Keratinocyte (primary cell): Measurements from ENCODE around the gene SMAD3. TPM values are rescaled to one million over a fixed set of nuclear protein-coding genes. Genes with fewer than 3 reads are reported as not detected.

Source experiments
- DNase-seq: peaks from one replicate; pipeline ENCODE4 v3.0.0-alpha.2; 2011; ENCODE audit warnings: low read depth, missing footprints, low spot score
- FAIRE-seq: peaks from 2 replicates; lab custom pipeline; 2011; peaks lifted over from hg19 to GRCh38; lab: Jason Lieb, UNC
- H2AFZ ChIP-seq: 2 replicates; pipeline ENCODE4 v1.6.0; 2012; ENCODE audit warnings: low read length, control low read depth, inconsistent platforms; ENCODE audit not compliant: control insufficient read depth
- H3K27ac ChIP-seq: 2 replicates; pipeline ENCODE4 v1.5.1; 2011; ENCODE audit warnings: low read length; ENCODE audit not compliant: control insufficient read depth, insufficient read depth
- H3K27me3 ChIP-seq: 3 replicates; pipeline ENCODE4 v1.6.0; 2011; ENCODE audit warnings: low read length; ENCODE audit not compliant: control insufficient read depth, insufficient read depth; ENCODE audit errors: extremely low read depth
- H3K36me3 ChIP-seq, 2 experiments: 2 replicates in 1 of 2; 3 replicates in 1 of 2; pipeline ENCODE4 v1.5.1; 2011; ENCODE audit warnings: low read length in 2 of 2, mild to moderate bottlenecking in 1 of 2; ENCODE audit not compliant: control insufficient read depth in 2 of 2, insufficient read depth in 2 of 2; ENCODE audit errors: extremely low read depth in 1 of 2
- H3K4me1 ChIP-seq: 3 replicates; pipeline ENCODE4 v1.5.1; 2011; ENCODE audit warnings: low read length; ENCODE audit not compliant: control insufficient read depth, insufficient read depth; ENCODE audit errors: extremely low read depth
- H3K4me2 ChIP-seq: 3 replicates; pipeline ENCODE4 v1.6.0; 2011; ENCODE audit warnings: low read depth, low read length; ENCODE audit not compliant: control insufficient read depth, insufficient read depth; ENCODE audit errors: extremely low read depth
- H3K4me3 ChIP-seq, 3 experiments: fragments of 200-600 bp in 1 of 3; sonication (generic) in 1 of 3; 2 replicates in 2 of 3; 3 replicates in 1 of 3; pipeline ENCODE4 v1.5.1; 2011 to 2016; ENCODE audit warnings: low read length in 3 of 3, mild to moderate bottlenecking in 3 of 3, control low read depth in 2 of 3, inconsistent platforms in 1 of 3, low read depth in 1 of 3, mixed read lengths in 1 of 3, mixed run types in 1 of 3, moderate library complexity in 1 of 3; ENCODE audit not compliant: control insufficient read depth in 2 of 3, insufficient read depth in 2 of 3; ENCODE audit errors: extremely low read depth in 1 of 3
- H3K79me2 ChIP-seq: 2 replicates; pipeline ENCODE4 v1.6.0; 2012; ENCODE audit warnings: low read length; ENCODE audit not compliant: control insufficient read depth, insufficient read depth
- H3K9ac ChIP-seq: 3 replicates; pipeline ENCODE4 v1.6.0; 2011; ENCODE audit warnings: low read length; ENCODE audit not compliant: control insufficient read depth, insufficient read depth; ENCODE audit errors: extremely low read depth
- H3K9me1 ChIP-seq: 3 replicates; pipeline ENCODE4 v1.6.0; 2011; ENCODE audit warnings: low read length; ENCODE audit not compliant: control insufficient read depth, insufficient read depth; ENCODE audit errors: extremely low read depth
- H3K9me3 ChIP-seq: 2 replicates; pipeline ENCODE4 v1.5.1; 2012; ENCODE audit warnings: low read depth, low read length; ENCODE audit not compliant: control insufficient read depth
- H4K20me1 ChIP-seq: 3 replicates; pipeline ENCODE4 v1.6.0; 2011; ENCODE audit warnings: low read length; ENCODE audit not compliant: control insufficient read depth, insufficient read depth; ENCODE audit errors: extremely low read depth
- CTCF ChIP-seq, 3 experiments: IDR thresholded peaks in 1 of 3; conservative IDR thresholded peaks in 1 of 3; optimal IDR thresholded peaks in 1 of 3; 2 replicates in 2 of 3; 3 replicates in 1 of 3; pipeline versions ENCODE3 to v1.5.1; 2011; ENCODE audit warnings: low read length in 3 of 3, mild to moderate bottlenecking in 3 of 3, moderate library complexity in 2 of 3, control low read depth in 1 of 3, inconsistent platforms in 1 of 3; ENCODE audit not compliant: insufficient read depth in 2 of 3; ENCODE audit errors: extremely low read depth in 1 of 3
- EZH2 ChIP-seq: IDR thresholded peaks from one replicate; pipeline ENCODE4 v1.6.1; 2012; ENCODE audit warnings: inconsistent platforms, mild to moderate bottlenecking, low read length, moderate library complexity
- dilution Hi-C: fragments of 300-500 bp; cut with MboI; formaldehyde crosslinking; loops from one replicate; pipeline ENCODE4 v1.7.0; 2020; ENCODE audit warnings: low sequenced_read_pairs; ENCODE audit not compliant: extremely low pct_ligation_motif_present
- polyA plus RNA-seq, 5 experiments: library from polyadenylated mRNA; depleted of rRNA in 3 of 5; stranded (reverse) in 3 of 5; stranded (forward) in 1 of 5; unstranded in 1 of 5; fragments of >200 nt; gene quantifications; 1 replicate in 1 of 5; 2 replicates in 3 of 5; 3 replicates in 1 of 5; pipeline versions ENCODE4 v1.2.1 to v1.2.3, GENCODE V29; 2011 to 2012; ENCODE audit warnings: missing spikeins in 2 of 5, low read depth in 1 of 5, low replicate concordance in 1 of 5

SMAD3 gene
- polyA plus RNA-seq, 1 donor (not counting 4 experiments of a cell fraction or from before 2014, with no cell fraction given), result 33.7 TPM

DNA sequence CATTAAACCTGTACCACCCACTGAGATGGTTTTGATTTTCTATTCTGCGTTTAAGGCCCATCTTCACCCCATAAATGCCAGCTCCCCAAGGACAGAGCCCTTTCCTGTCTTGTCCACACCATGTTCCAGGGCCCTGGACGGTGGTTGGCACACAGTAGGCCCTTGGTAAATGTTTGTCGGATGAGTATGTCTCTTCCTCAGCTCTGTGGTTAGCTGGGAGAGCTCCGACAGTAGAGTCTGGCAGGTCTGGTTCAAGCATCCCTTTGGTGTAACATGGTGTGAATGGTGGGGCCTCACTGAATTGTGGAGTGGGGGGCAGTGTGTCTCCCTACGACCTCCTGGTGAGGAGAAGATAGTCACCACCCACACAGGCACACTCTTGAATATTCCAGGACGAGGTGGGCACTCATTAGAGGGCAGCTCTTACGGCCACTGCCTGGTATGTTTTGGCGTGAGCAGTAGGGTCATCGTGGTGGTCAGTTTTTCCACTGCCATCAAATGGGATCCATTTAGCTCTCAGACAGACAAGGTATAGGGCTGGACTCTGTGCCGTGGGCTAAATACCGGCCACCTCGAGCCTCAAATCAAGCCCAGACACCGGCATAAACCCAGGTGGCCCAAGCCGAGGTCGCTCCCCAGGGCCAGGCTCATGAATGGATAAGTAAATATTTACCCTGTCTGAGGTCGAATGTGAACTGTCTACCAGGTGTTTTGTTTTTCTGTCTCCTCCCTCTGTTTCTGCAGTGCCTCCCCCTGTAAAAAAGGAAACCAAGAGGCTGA lies 61.3 kb downstream of the SMAD3 start:
- Histone ChIP-seq H3K9me1 (peaks cover 2% of the 10 kb centered on the region), H3K9me3 (no peaks in the 10 kb centered on the region), H2AFZ (no peak overlapping the region), H3K4me2 (peak overlapping the region; percentile 84), H3K4me3 (peak overlapping the region in 1 of 3 experiments; percentile 54), H3K79me2 (peaks cover 62% of the 10 kb centered on the region), H3K27ac (peak overlapping the region; percentile 99), H3K4me1 (peaks cover 87% of the 10 kb centered on the region), H4K20me1 (peaks cover 3% of the 10 kb centered on the region), H3K9ac (peak overlapping the region; percentile 77), H3K27me3 (no peaks in the 10 kb centered on the region), H3K36me3 (peaks cover 0 to 12% of the 10 kb centered on the region in 2 experiments)
- TF ChIP-seq CTCF (optimal IDR thresholded peaks at IDR 0.05 in 1 of 3, IDR thresholded peaks at IDR 0.05 in 1 of 3, conservative IDR thresholded peaks at IDR 0.05 in 1 of 3; ENCODE audit: extremely low read depth in 1 of 3, insufficient read depth in 2 of 3, low read length in 3 of 3) (no peak), EZH2 (no peak)
- FAIRE-seq (no peak), DNase-seq (no peak)
- dilution Hi-C loops, result no loop called here

GRCh38 chr15:67127331-67127664 lies 61.9 kb downstream of the SMAD3 start:
- Histone ChIP-seq H4K20me1 (peaks cover 3% of the 10 kb centered on the region), H3K36me3 (peaks cover under 1 to 18% of the 10 kb centered on the region in 2 experiments), H3K9me1 (peaks cover 6% of the 10 kb centered on the region), H3K4me1 (peaks cover 87% of the 10 kb centered on the region), H2AFZ (no peak overlapping the region), H3K27ac (peak overlapping the region; percentile 99), H3K9ac (peak overlapping the region; percentile 77), H3K4me3 (peak overlapping the region in 2 of 3 experiments; percentile 54 to 57), H3K9me3 (no peaks in the 10 kb centered on the region), H3K4me2 (peak overlapping the region; percentile 84), H3K27me3 (no peaks in the 10 kb centered on the region), H3K79me2 (peaks cover 62% of the 10 kb centered on the region)
- DNase-seq (peak; percentile 87), FAIRE-seq (peak; percentile 93)
- TF ChIP-seq CTCF (optimal IDR thresholded peaks at IDR 0.05 in 1 of 3, IDR thresholded peaks at IDR 0.05 in 1 of 3, conservative IDR thresholded peaks at IDR 0.05 in 1 of 3; ENCODE audit: extremely low read depth in 1 of 3, insufficient read depth in 2 of 3, low read length in 3 of 3), result peak in 1 of 3 experiments; percentile 31
- TF ChIP-seq EZH2, result no peak
- dilution Hi-C loops, result no loop called here
